Stimulated activated CD4-positive, alpha-beta T cell treated with anti-CD3 and anti-CD28 coated beads, Interleukin-4, amount 100 ng/mL, for 4 hours (primary cell): ENCODE data around the gene PRDM15.
"Not testable (repeated sequence)": the region's sequence is repeated elsewhere in the genome, so short reads cannot be mapped to it uniquely, and the experiment has no call there.

ENCODE experiments used
- DNase-seq, 2 experiments: peaks; one replicate each; pipeline ENCODE4 v3.0.0-alpha.2; 2020

The PRDM15 gene

GRCh38 chr21:41801321-41802197, 77.6 kb downstream of the PRDM15 start:
- DNase-seq, result no peak

GRCh38 chr21:41800425-41801320, 78.5 kb downstream of the PRDM15 start:
- DNase-seq, result no peak

GRCh38 chr21:41799763-41800162, 79.4 kb downstream of the PRDM15 start:
- DNase-seq, result no peak

- no peak for DNase-seq
Measured at GRCh38 chr21:41798326-41798725, 80.8 kb downstream of the PRDM15 start.

DNA sequence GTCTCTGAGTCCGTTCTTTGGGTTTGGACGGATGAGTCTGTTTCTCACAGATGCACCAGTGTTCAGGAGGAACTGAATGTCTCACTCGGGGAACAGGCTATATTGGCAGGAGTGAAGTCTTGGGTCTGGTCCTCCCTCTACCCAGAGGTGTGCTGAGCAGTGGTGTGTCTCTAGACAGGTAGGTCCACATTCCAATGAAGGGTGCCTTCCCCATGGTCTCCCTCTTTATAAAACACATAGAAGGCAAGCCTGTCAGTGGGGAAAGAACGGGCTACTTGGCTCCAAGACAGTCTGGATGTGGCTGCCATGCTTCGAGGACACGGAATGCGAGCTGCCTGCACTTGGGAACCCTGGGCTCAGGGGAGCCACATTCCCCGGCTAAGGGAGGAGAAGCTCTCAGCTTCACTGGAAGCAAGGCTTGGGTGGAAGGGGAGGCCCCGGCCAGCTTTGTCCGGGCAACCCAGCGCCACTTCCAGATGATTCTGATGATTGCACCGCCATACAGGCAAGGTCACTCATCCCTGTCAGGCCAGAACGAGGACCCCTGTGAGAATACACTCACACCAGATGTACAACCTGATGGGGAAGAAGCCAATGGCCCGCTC, 82.6 kb downstream of the PRDM15 start:
- DNase-seq, result no peak

GRCh38 chr21:41795726-41796125, 83.4 kb downstream of the PRDM15 start:
- DNase-seq, result no peak

DNA sequence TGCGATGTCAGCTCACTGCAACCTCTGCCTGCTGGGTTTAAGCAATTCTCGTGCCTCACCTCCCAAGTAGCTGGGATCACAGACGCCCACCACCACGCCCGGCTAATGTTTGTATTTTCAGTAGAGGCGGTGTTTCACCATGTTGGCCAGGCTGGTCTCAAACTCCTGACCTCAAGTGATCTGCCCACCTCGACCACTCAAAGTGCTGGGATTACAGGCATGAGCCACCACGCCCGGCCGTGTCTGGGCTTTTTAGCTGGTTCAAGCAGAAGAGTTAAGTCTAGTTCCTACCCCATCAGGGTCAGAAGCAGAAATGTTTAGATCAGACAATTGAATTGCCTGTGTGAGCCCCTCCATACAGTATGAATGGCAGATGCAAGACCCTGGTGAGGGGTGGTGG, 84.5 kb downstream of the PRDM15 start:
- no peak for DNase-seq

DNA sequence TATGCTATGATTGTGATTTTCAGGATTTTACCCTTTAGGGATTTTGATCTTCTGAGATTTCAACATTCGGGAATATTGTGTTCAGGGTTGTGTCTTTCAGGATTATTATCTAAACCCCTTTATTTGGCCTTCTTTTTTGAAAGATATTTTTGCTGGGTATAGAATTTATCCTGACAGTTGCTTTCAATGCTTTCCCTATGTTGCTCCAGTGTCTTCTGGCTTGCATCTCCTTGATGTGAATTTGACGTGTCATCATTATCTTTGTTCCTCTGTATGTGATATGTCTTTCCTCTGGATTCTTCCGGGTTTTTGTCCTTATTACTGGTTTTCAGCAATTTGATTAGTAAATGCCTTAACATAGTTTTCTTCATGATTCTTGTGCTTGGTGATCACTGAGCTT, 86.4 kb downstream of the PRDM15 start:
- DNase-seq, result no peak

DNA sequence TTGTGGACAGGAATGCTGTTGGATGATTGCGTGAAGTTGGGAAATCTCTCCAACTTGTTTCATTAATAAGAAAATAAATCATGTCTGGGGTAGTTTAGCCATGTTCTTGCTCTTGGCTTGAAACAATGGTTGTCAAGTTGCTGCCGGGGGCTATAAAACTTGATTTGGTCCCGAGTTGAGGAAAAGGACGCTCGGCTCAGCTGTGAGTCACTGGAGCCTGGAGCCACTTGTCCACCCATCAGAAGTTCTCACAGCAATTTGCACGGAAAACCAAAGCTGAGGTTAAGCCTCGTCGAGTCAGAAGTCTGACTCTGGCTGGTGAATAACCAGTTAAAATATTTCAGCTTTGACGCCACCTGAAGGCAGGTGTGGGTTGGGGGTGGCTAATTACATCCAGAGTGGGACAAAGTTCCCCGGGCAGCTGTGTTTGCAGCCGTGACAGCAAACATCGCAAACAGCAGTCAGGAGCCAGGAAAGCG, 92.6 kb downstream of the PRDM15 start:
- DNase-seq, result no peak

DNA sequence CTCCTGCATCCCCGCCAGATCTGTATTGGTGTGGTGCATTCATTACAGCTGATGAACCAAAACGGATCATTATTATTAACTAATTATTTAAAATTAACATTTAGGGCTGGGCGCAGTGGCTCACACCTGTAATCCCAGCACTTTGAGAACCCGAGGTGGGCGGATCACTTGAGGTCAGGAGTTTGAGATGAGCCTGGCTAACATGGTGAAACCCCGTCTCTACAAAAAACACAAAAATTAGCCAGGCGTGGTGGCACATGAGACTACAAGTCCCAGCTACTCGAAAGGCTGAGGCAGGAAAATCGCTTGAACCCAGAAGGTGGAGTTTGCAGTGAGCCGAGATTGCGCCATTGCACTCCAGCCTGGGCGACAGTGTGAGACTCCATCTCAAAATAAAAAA, 93.9 kb downstream of the PRDM15 start:
- not testable (repeated sequence) for DNase-seq

- DNase-seq, result no peak
Measured at GRCh38 chr21:41784456-41785102, 94.6 kb downstream of the PRDM15 start.

- peak in 1 of 2 experiments; percentile 35 for DNase-seq
Measured at GRCh38 chr21:41783476-41784180, 95.5 kb downstream of the PRDM15 start.

GRCh38 chr21:41781050-41781410, 98.1 kb downstream of the PRDM15 start:
- DNase-seq, result no peak

- no peak for DNase-seq
Measured at GRCh38 chr21:41780337-41781049, 98.7 kb downstream of the PRDM15 start.

- DNase-seq, result no peak
Measured at GRCh38 chr21:41779659-41780058, 99.5 kb downstream of the PRDM15 start.

DNA sequence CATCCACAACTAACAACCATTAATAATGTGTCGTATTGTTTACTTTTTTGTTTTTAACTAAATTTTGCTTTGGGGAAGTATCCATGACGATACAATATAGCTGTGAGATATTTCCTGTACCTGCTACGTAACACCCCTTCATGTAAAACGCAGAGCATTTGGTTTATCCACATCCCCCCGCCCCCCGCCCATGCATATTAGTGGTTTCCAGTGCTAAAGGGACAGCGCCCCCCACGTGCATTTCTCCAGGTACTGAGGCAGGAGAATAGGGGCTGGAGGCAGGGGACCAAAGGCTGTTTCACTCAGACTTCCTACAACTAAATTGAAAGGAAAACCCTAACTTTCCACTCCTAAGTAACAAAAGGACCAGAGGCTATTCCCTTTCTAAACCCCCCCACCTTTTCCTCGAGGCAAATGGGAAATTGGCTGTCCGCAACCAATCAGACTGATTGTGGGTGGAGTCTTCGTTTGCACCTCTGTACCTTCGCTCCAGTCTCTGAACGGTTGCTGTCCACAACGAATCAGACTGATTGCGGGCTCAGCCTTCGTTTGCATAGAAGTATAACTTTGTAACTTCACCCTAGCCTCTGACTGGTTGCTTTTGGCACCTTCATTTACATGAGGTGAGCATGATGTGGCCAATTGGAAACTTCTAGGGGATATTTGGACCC, 100.1 kb downstream of the PRDM15 start:
- no peak for DNase-seq

GRCh38 chr21:41777951-41778815, 101.0 kb downstream of the PRDM15 start:
- DNase-seq, result no peak

DNA sequence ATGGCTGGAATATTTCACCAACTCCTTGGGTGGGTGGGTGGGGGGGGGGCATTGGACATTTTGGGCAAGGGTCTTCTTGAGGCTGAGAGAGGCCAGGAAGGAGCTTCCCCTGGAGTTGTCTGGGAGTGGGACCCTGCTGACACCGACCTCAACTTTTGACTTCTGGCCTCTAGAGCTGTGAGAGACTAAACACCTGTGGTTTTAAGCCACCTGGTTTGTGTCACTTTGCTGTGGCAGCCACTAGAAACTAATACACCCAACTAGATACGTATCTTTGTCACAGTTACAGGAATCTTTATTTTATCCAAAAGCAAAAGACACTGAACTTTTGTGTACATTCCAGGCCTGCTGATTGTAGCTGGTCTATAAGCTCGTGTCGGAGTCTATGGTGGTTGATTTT, 102.4 kb downstream of the PRDM15 start:
- DNase-seq, result no peak

- no peak for DNase-seq
Measured at GRCh38 chr21:41775149-41775472, 104.0 kb downstream of the PRDM15 start.
